ENCODE measurements around the gene PDXP. TPM values are rescaled to one million over a fixed set of nuclear protein-coding genes. Genes with fewer than 3 reads are reported as not detected.

The PDXP gene
- total RNA-seq, 1 donor from 2014 or later = 16.5 TPM

DNA sequence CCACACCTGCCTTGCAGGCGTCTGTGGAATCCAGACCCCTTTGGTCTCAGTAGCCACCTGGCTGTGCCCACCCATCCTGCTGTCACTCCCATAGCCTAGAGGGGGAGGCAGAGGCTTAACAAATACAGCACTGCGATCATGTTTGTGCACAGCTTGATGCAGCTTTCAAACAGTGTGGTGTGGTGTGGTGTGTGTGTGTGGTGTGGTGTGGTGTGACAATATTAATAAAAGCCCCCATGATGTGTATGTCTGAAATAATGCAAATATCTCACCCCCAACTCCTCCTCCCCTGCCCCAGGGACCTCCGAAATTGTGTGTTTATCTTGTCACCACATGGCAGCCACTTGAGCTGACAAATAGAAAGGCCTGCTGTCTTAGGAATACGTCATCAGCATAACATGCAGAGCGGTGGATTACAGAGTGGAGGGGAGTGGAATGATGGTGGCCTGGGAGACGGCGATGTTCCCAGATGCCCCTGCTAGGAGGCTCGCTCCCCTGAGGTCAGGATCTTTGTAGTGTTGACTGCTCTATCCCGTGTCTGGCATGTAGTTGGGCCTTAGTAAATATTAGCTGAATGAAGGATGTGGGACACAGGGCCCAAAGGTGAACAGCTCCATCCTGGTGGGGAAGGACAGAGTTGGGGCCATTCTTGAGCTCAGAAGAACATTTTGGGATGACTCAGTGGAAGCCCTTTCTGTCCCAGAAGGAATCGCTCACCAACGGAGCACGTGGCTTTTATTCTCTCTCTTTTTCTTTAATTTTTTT, 2.8 kb downstream of the PDXP start:
- peak overlapping the region; percentile 83 for H3K27ac Mint-ChIP-seq (ENCODE audit: unreplicated experiment)
- peak overlapping the region; percentile 3 for H3K4me3 Mint-ChIP-seq (ENCODE audit: unreplicated experiment)
- peak; percentile 81 for DNase-seq (ENCODE audit: extremely low spot score, unreplicated experiment)
- no peaks in the 10 kb centered on the region for H3K9me3 Mint-ChIP-seq (ENCODE audit: unreplicated experiment)
- H3K27me3 Mint-ChIP-seq (ENCODE audit: unreplicated experiment) = no peaks in the 10 kb centered on the region
- peaks cover 39% of the 10 kb centered on the region for H3K4me1 Mint-ChIP-seq (ENCODE audit: unreplicated experiment)
- TF ChIP-seq, protein P1, sequence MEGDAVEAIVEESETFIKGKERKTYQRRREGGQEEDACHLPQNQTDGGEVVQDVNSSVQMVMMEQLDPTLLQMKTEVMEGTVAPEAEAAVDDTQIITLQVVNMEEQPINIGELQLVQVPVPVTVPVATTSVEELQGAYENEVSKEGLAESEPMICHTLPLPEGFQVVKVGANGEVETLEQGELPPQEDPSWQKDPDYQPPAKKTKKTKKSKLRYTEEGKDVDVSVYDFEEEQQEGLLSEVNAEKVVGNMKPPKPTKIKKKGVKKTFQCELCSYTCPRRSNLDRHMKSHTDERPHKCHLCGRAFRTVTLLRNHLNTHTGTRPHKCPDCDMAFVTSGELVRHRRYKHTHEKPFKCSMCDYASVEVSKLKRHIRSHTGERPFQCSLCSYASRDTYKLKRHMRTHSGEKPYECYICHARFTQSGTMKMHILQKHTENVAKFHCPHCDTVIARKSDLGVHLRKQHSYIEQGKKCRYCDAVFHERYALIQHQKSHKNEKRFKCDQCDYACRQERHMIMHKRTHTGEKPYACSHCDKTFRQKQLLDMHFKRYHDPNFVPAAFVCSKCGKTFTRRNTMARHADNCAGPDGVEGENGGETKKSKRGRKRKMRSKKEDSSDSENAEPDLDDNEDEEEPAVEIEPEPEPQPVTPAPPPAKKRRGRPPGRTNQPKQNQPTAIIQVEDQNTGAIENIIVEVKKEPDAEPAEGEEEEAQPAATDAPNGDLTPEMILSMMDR (IDR thresholded peaks at IDR 0.05) = peak; percentile 58
- no peaks in the 10 kb centered on the region for H3K36me3 Mint-ChIP-seq (ENCODE audit: unreplicated experiment)

DNA sequence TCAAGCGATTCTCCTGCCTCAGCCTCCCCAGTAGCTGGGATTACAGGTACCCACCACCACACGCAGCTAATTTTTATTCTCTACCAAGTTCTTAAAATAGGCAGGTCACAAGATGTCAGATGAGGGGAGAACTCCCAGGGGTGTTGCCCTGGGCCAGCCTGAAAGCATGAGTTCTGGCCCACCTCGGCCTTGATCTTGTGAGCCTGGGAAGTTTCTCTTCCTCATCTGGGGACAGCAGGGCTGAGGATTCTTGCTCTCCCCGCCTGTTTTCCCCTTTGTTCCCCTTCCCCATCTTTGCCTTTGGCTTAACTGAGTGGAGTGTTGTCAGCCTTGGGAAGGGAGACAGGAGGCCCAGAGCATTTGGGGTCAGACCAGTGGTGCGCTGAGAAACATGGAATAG, 3.5 kb downstream of the PDXP start:
- Mint-ChIP-seq H3K36me3 (ENCODE audit: unreplicated experiment) (peaks cover 4% of the 10 kb centered on the region), H3K9me3 (ENCODE audit: unreplicated experiment) (no peaks in the 10 kb centered on the region), H3K4me3 (ENCODE audit: unreplicated experiment) (no peak overlapping the region), H3K27ac (ENCODE audit: unreplicated experiment) (peak overlapping the region; percentile 83), H3K27me3 (ENCODE audit: unreplicated experiment) (no peaks in the 10 kb centered on the region), H3K4me1 (ENCODE audit: unreplicated experiment) (peaks cover 39% of the 10 kb centered on the region)
- no peak for DNase-seq (ENCODE audit: extremely low spot score, unreplicated experiment)
- TF ChIP-seq, protein P1 (IDR thresholded peaks at IDR 0.05) = no peak

DNA sequence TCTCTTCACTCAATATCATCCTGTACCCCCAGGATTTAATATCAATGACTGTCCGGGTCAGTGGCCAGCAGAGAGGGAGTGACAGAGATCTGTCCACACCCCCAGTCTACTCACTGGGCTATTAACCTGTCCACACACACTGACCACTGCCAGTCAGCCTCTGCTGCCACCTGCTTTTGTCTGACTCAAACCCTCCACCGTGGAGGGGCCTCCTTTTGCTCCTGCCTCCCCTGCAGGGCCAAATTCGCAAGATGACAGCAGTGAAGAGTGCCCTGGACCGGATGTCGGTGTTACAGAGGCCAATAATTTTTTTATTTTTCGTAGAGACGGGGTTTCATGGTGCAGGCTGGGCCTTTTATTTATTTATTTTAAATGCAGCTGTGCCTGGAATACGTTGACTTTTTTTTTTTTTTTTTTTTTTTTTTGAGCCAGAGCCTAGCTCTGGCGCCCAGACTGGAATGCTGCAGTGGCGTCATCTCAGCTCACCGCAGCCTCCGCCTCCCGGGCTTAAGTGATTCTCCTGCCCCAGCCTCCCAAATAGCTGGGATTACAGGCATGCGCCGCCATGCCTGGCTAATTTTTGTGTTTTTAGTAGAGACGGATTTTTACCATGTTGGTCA, 5.1 kb downstream of the PDXP start:
- no peak overlapping the region for H3K4me3 Mint-ChIP-seq (ENCODE audit: unreplicated experiment)
- H3K9me3 Mint-ChIP-seq (ENCODE audit: unreplicated experiment) = no peaks in the 10 kb centered on the region
- peaks cover 36% of the 10 kb centered on the region for H3K4me1 Mint-ChIP-seq (ENCODE audit: unreplicated experiment)
- H3K27ac Mint-ChIP-seq (ENCODE audit: unreplicated experiment) = no peak overlapping the region
- DNase-seq (ENCODE audit: extremely low spot score, unreplicated experiment) = no peak
- H3K27me3 Mint-ChIP-seq (ENCODE audit: unreplicated experiment) = no peaks in the 10 kb centered on the region
- peaks cover 4% of the 10 kb centered on the region for H3K36me3 Mint-ChIP-seq (ENCODE audit: unreplicated experiment)
- TF ChIP-seq, protein P1 (IDR thresholded peaks at IDR 0.05) = no peak

- TF ChIP-seq, protein P1 (IDR thresholded peaks at IDR 0.05) = no peak
- Mint-ChIP-seq H3K27me3 (ENCODE audit: unreplicated experiment) (no peaks in the 10 kb centered on the region), H3K36me3 (ENCODE audit: unreplicated experiment) (peaks cover 4% of the 10 kb centered on the region), H3K4me1 (ENCODE audit: unreplicated experiment) (peaks cover 35% of the 10 kb centered on the region), H3K27ac (ENCODE audit: unreplicated experiment) (no peak overlapping the region), H3K9me3 (ENCODE audit: unreplicated experiment) (no peaks in the 10 kb centered on the region), H3K4me3 (ENCODE audit: unreplicated experiment) (no peak overlapping the region)
- no peak for DNase-seq (ENCODE audit: extremely low spot score, unreplicated experiment)
Observed at GRCh38 chr22:37664249-37665101, 6.0 kb downstream of the PDXP start.
